Stimulated activated naive B cell treated with anti-CD40 and anti-IgM and Interleukin-4, amounts not matched to agents 10 μg/mL and 1 μg/mL and 100 μg/mL, for 72 hours (primary cell): ENCODE results near the gene LDB2.
"Not testable (repeated sequence)": the region's sequence is repeated elsewhere in the genome, so short reads cannot be mapped to it uniquely, and the experiment has no call there.

Source experiments
- ATAC-seq, 2 donors: fragments of 150-1000 bp; cut with Tn5 transposase; replicated peaks; 2 replicates each; pipeline ENCODE4 v1.10.0; 2021; ENCODE audit warnings: moderate library complexity in 1 of 2
- DNase-seq: peaks from one replicate; pipeline ENCODE4 v3.0.0; 2021
- H3K27ac Mint-ChIP-seq: one replicate; pipeline ENCODE4 v1.8.0; 2022; ENCODE audit warnings: mild to moderate bottlenecking, mixed read lengths
- H3K27me3 Mint-ChIP-seq, 2 donors: one replicate each; pipeline ENCODE4 v1.8.0; 2022; ENCODE audit warnings: mixed read lengths in 2 of 2
- H3K36me3 Mint-ChIP-seq, 2 donors: one replicate each; pipeline ENCODE4 v1.8.0; 2022; ENCODE audit warnings: mixed read lengths in 2 of 2, mild to moderate bottlenecking in 1 of 2
- H3K4me1 Mint-ChIP-seq, 2 donors: one replicate each; pipeline ENCODE4 v1.8.0; 2022; ENCODE audit warnings: mixed read lengths in 2 of 2, mild to moderate bottlenecking in 1 of 2
- H3K4me3 Mint-ChIP-seq, 2 donors: one replicate each; pipeline ENCODE4 v1.8.0; 2022; ENCODE audit warnings: mild to moderate bottlenecking in 2 of 2, mixed read lengths in 2 of 2, moderate library complexity in 1 of 2
- H3K9me3 Mint-ChIP-seq, 2 donors: one replicate each; pipeline ENCODE4 v1.8.0; 2022; ENCODE audit warnings: mixed read lengths in 2 of 2, mild to moderate bottlenecking in 1 of 2

The LDB2 gene

DNA sequence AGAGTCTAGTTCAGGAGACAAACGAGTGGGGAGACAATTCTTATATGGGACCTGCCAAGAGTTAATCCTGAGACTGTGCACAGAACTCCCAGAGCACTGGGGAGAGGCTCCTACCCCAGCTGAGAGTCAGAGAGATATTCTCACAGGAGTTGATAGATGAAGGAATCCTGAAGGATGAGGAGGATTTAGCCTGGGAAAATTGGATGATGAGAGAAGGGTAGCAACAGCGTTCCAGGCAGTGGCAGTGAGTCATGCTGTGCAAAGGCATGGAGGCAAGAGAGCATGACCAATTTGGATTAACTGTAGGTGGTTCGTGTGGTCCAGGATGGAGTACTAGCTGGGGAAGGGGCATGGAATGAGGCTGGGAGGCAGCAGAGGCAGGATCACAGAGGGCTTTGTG, 318.6 kb downstream of the LDB2 start:
- Mint-ChIP-seq H3K4me3 (no peak overlapping the region), H3K36me3 (no peaks in the 10 kb centered on the region), H3K27ac (no peak overlapping the region), H3K4me1 (no peaks in the 10 kb centered on the region), H3K27me3 (no peaks in the 10 kb centered on the region), H3K9me3 (peaks cover 0 to 6% of the 10 kb centered on the region in 2 donors)
- DNase-seq (no peak), ATAC-seq (no peak)

- H3K36me3 Mint-ChIP-seq, result no peaks in the 10 kb centered on the region
- H3K9me3 Mint-ChIP-seq, result peaks cover 0 to 6% of the 10 kb centered on the region in 2 donors
- H3K27ac Mint-ChIP-seq, result no peak overlapping the region
- ATAC-seq (no peak), DNase-seq (no peak)
- H3K4me1 Mint-ChIP-seq, result no peaks in the 10 kb centered on the region
- peaks cover 0 to 5% of the 10 kb centered on the region in 2 donors for H3K27me3 Mint-ChIP-seq
- H3K4me3 Mint-ChIP-seq, result no peak overlapping the region
Observed at GRCh38 chr4:16577177-16577576, 321.3 kb downstream of the LDB2 start.

GRCh38 chr4:16574981-16575380, 323.5 kb downstream of the LDB2 start:
- ATAC-seq (no peak), DNase-seq (no peak)
- Mint-ChIP-seq H3K9me3 (peaks cover 0 to 6% of the 10 kb centered on the region in 2 donors), H3K36me3 (no peaks in the 10 kb centered on the region), H3K27ac (no peak overlapping the region), H3K4me1 (no peaks in the 10 kb centered on the region), H3K4me3 (no peak overlapping the region), H3K27me3 (peaks cover 0 to 5% of the 10 kb centered on the region in 2 donors)

DNA sequence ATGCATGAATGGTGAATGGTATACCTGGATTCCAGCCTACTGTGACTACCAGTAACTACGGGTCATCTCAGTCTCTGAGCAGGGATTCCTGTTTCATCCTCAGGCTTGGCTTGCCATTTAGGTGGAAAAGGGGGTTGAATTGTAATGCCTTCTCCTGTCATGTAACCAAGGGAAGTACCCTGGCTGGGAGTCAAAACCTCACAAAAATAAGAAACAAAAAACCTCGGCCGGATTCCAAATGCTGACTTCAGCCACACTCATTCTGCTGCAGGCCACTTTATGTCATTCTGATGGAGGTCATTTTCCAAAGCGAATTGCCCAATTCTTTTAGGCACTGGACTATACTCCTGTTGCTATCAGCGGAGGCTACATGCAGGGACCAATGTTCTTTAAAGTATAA, 324.7 kb downstream of the LDB2 start:
- Mint-ChIP-seq H3K36me3 (no peaks in the 10 kb centered on the region), H3K9me3 (peaks cover 0 to 6% of the 10 kb centered on the region in 2 donors), H3K4me1 (no peaks in the 10 kb centered on the region), H3K27me3 (peaks cover 0 to 5% of the 10 kb centered on the region in 2 donors), H3K27ac (no peak overlapping the region), H3K4me3 (no peak overlapping the region)
- no peak for ATAC-seq
- no peak for DNase-seq

DNA sequence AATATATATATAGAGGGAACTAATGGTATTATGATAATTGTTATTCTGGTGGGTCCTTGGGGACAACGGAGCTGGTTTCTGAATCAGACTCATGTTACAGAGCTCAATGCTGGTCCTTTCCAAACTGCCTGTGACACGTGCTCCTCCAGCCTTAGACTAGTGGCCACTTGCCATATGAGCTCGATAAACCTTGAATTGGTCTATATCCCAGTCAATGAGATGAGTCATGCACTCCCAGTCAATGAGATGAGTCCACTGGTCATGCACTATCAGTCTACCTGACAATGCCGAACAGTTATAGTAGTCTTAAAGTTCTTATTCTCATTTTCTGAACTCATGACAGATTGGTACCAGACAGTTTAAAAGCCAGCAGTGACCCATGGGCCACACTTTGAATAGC, 325.2 kb downstream of the LDB2 start:
- DNase-seq, result no peak
- H3K36me3 Mint-ChIP-seq, result no peaks in the 10 kb centered on the region
- no peaks in the 10 kb centered on the region for H3K4me1 Mint-ChIP-seq

DNA sequence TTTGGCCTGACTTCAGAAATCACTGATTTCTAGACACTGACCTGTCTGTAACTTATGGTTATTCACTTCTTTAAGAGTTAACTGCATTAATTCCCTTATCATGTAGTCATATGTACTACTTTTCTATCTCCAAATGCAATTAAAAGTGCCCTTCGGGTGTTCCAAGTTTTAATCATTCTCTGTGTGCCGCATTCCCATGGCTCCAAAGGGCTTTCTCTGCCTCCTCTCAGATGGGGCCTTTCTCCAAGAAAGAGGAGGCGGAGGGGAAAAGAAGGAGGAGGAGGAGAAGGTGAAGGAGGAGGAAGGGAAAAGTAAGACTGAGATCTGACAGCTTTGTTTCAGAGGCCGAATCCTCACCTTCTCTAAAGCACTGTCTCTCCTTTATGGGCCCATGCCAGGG, 325.8 kb downstream of the LDB2 start:
- H3K27me3 Mint-ChIP-seq, result peaks cover 0 to 5% of the 10 kb centered on the region in 2 donors
- no peaks in the 10 kb centered on the region for H3K4me1 Mint-ChIP-seq
- H3K27ac Mint-ChIP-seq, result no peak overlapping the region
- no peak for DNase-seq
- no peaks in the 10 kb centered on the region for H3K36me3 Mint-ChIP-seq
- no peak overlapping the region for H3K4me3 Mint-ChIP-seq
- ATAC-seq, result no peak
- H3K9me3 Mint-ChIP-seq, result peaks cover 0 to 4% of the 10 kb centered on the region in 2 donors

More for the DNA sequence above, 325.2 kb downstream of the LDB2 start:
- peaks cover 0 to 6% of the 10 kb centered on the region in 2 donors for H3K9me3 Mint-ChIP-seq
- no peak overlapping the region for H3K4me3 Mint-ChIP-seq
- no peak for ATAC-seq
- H3K27ac Mint-ChIP-seq, result no peak overlapping the region
- H3K27me3 Mint-ChIP-seq, result peaks cover 0 to 5% of the 10 kb centered on the region in 2 donors

- Mint-ChIP-seq H3K4me3 (no peak overlapping the region), H3K27me3 (peaks cover 0 to 5% of the 10 kb centered on the region in 2 donors)
Observed at GRCh38 chr4:16572161-16572560, 326.3 kb downstream of the LDB2 start.

DNA sequence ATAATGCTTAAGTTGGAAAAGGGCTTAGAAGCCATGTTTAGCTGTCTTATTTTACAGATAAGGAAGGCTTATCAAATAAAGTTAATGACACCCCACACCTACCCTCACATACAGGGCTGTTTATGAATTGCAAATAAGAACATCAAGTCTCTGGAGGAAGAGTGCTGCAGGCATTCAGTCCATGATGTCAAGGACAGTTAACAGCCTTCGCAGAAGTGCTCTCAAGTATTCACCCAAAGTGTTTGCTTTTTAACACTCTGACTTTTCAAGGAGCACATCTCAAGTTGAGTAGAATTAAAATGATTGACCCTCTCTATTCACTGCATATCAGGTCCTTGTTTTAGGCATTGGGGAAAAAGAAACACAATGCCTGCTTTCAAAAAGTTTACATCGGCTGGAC, 328.7 kb downstream of the LDB2 start:
- H3K36me3 Mint-ChIP-seq, result no peaks in the 10 kb centered on the region
- H3K9me3 Mint-ChIP-seq, result peaks cover 0 to 1% of the 10 kb centered on the region in 2 donors
- peaks cover 0 to 5% of the 10 kb centered on the region in 2 donors for H3K27me3 Mint-ChIP-seq
- no peak overlapping the region for H3K27ac Mint-ChIP-seq
- no peak overlapping the region for H3K4me3 Mint-ChIP-seq
- DNase-seq (no peak), ATAC-seq (no peak)
- no peaks in the 10 kb centered on the region for H3K4me1 Mint-ChIP-seq

More at GRCh38 chr4:16572161-16572560, 326.3 kb downstream of the LDB2 start:
- no peaks in the 10 kb centered on the region for H3K4me1 Mint-ChIP-seq
- ATAC-seq (no peak), DNase-seq (no peak)
- peaks cover 0 to 3% of the 10 kb centered on the region in 2 donors for H3K9me3 Mint-ChIP-seq
- H3K36me3 Mint-ChIP-seq, result no peaks in the 10 kb centered on the region
- H3K27ac Mint-ChIP-seq, result no peak overlapping the region

GRCh38 chr4:16557316-16557715, 341.1 kb downstream of the LDB2 start:
- not testable (repeated sequence) for H3K4me3 Mint-ChIP-seq, DNase-seq
- peaks cover 12 to 18% of the 10 kb centered on the region in 2 donors for H3K9me3 Mint-ChIP-seq

GRCh38 chr4:16555156-16555555, 343.3 kb downstream of the LDB2 start:
- H3K4me1 Mint-ChIP-seq, result no peaks in the 10 kb centered on the region
- no peak overlapping the region for H3K4me3 Mint-ChIP-seq
- no peaks in the 10 kb centered on the region for H3K36me3 Mint-ChIP-seq
- ATAC-seq (no peak), DNase-seq (no peak)
- no peaks in the 10 kb centered on the region for H3K27me3 Mint-ChIP-seq
- H3K27ac Mint-ChIP-seq, result no peak overlapping the region
- peaks cover 12 to 15% of the 10 kb centered on the region in 2 donors for H3K9me3 Mint-ChIP-seq

More at GRCh38 chr4:16557316-16557715, 341.1 kb downstream of the LDB2 start:
- H3K4me1 Mint-ChIP-seq, ATAC-seq, H3K27ac Mint-ChIP-seq, H3K36me3 Mint-ChIP-seq, H3K27me3 Mint-ChIP-seq: not testable (repeated sequence)

GRCh38 chr4:16550531-16550930, 347.9 kb downstream of the LDB2 start:
- H3K27ac Mint-ChIP-seq, result no peak overlapping the region
- H3K36me3 Mint-ChIP-seq, result no peaks in the 10 kb centered on the region
- H3K9me3 Mint-ChIP-seq, result peaks cover 4 to 7% of the 10 kb centered on the region in 2 donors
- peaks cover 0 to 6% of the 10 kb centered on the region in 2 donors for H3K27me3 Mint-ChIP-seq
- ATAC-seq (no peak), DNase-seq (no peak)
- H3K4me1 Mint-ChIP-seq, result no peaks in the 10 kb centered on the region
- H3K4me3 Mint-ChIP-seq, result no peak overlapping the region

- Mint-ChIP-seq H3K27ac (no peak overlapping the region), H3K36me3 (no peaks in the 10 kb centered on the region), H3K27me3 (peaks cover 0 to 6% of the 10 kb centered on the region in 2 donors), H3K4me3 (no peak overlapping the region), H3K9me3 (peaks cover 0 to 6% of the 10 kb centered on the region in 2 donors), H3K4me1 (no peaks in the 10 kb centered on the region)
- no peak for ATAC-seq
- DNase-seq, result no peak
Observed at GRCh38 chr4:16545656-16546055, 352.8 kb downstream of the LDB2 start.

DNA sequence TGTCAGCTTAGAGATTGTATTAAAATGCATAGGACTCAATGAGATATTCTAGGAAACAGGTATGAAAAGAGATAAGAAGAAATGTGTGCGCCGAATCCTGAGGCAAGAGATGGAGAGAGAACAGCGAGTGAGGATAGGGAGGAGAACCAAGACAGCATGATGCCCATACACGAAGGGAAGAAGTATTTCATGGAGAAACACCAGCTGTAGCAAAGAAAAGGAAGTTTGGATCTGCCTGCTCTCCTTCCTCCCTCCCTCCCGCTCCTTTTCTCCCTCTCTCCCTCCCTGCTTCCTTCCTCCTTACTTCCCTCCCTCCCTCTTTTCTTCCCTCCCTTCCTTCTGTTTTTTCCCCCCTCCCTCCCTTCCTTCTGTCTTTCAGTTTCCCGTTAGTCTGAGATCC, 353.6 kb downstream of the LDB2 start:
- Mint-ChIP-seq H3K36me3 (no peaks in the 10 kb centered on the region), H3K4me1 (no peaks in the 10 kb centered on the region), H3K9me3 (peaks cover 0 to 6% of the 10 kb centered on the region in 2 donors), H3K4me3 (no peak overlapping the region), H3K27ac (no peak overlapping the region), H3K27me3 (peaks cover 0 to 6% of the 10 kb centered on the region in 2 donors)
- ATAC-seq (no peak), DNase-seq (no peak)

GRCh38 chr4:16544251-16544721, 354.2 kb downstream of the LDB2 start:
- Mint-ChIP-seq H3K27me3 (peaks cover 0 to 6% of the 10 kb centered on the region in 2 donors), H3K4me3 (no peak overlapping the region), H3K9me3 (peaks cover 0 to 6% of the 10 kb centered on the region in 2 donors), H3K27ac (no peak overlapping the region), H3K4me1 (no peaks in the 10 kb centered on the region), H3K36me3 (no peaks in the 10 kb centered on the region)
- no peak for ATAC-seq
- no peak for DNase-seq

DNA sequence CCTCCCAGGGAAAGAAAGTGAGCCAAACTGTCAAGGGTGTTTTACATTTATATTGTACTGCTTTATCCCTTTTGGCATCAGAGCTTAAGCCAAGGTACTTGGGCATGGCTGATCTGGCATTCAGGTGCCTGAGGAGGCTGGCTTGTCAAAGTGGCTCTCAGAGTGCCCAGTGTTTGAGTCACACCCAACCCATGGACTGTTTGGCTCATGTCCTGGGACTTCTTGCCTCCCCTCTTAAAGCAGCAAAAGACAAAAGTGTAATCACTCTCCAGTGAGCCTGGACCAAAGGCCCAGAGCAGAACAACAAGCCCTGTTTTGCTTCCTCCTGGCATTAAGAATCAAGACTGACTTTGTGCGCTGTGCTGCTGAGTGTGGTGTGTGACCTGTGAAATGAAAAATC, 360.5 kb downstream of the LDB2 start:
- Mint-ChIP-seq H3K4me1 (no peaks in the 10 kb centered on the region), H3K9me3 (peaks cover 0 to 4% of the 10 kb centered on the region in 2 donors), H3K36me3 (no peaks in the 10 kb centered on the region), H3K27ac (no peak overlapping the region), H3K27me3 (no peaks in the 10 kb centered on the region), H3K4me3 (no peak overlapping the region)
- ATAC-seq (no peak), DNase-seq (no peak)
